ENCODE results near the gene SFT2D3.

Gene SFT2D3

GRCh38 chr2:127664065-127664894 is 37.0 kb upstream of the SFT2D3 start:
- DNase-seq (ENCODE audit: low read depth in 3 of 3), result no peak

- no peak for DNase-seq (ENCODE audit: low read depth in 3 of 3)
These were observed 36.4 kb upstream of the SFT2D3 start for GRCh38 chr2:127664895-127665225.

GRCh38 chr2:127665267-127665893 is 35.9 kb upstream of the SFT2D3 start:
- DNase-seq (ENCODE audit: low read depth in 3 of 3), result no peak

GRCh38 chr2:127669056-127669455 is 32.2 kb upstream of the SFT2D3 start:
- no peak for DNase-seq (ENCODE audit: low read depth in 3 of 3)

- no peak for DNase-seq (ENCODE audit: low read depth in 3 of 3)
These were observed 31.0 kb upstream of the SFT2D3 start for GRCh38 chr2:127670055-127670956.

GRCh38 chr2:127670957-127671290 is 30.4 kb upstream of the SFT2D3 start:
- DNase-seq (ENCODE audit: low read depth in 3 of 3), result no peak

- DNase-seq (ENCODE audit: low read depth in 3 of 3), result no peak
These were observed 29.6 kb upstream of the SFT2D3 start for GRCh38 chr2:127671557-127672302.

- no peak for DNase-seq (ENCODE audit: low read depth in 3 of 3)
These were observed 28.7 kb upstream of the SFT2D3 start for GRCh38 chr2:127672341-127673224.

- DNase-seq (ENCODE audit: low read depth in 3 of 3), result no peak
These were observed 27.8 kb upstream of the SFT2D3 start for GRCh38 chr2:127673291-127674069.

- DNase-seq (ENCODE audit: low read depth in 3 of 3), result no peak
These were observed 26.8 kb upstream of the SFT2D3 start for GRCh38 chr2:127674241-127675209.

- DNase-seq (ENCODE audit: low read depth in 3 of 3), result no peak
These were observed 25.7 kb upstream of the SFT2D3 start, which contains the start of gene LIMS2 for GRCh38 chr2:127675331-127676261. Gene LIMS2, minus strand, starts transcription at chr2:127675530. Its CDS starts 506 bp downstream, at chr2:127675024.

GRCh38 chr2:127676906-127677305 is 24.4 kb upstream of the SFT2D3 start:
- no peak for DNase-seq (ENCODE audit: low read depth in 3 of 3)

- DNase-seq (ENCODE audit: low read depth in 3 of 3), result no peak
These were observed 22.8 kb upstream of the SFT2D3 start for GRCh38 chr2:127678531-127678930.

- no peak for DNase-seq (ENCODE audit: low read depth in 3 of 3)
These were observed 22.3 kb upstream of the SFT2D3 start for GRCh38 chr2:127678991-127679390.

GRCh38 chr2:127679680-127680361 is 21.5 kb upstream of the SFT2D3 start:
- DNase-seq (ENCODE audit: low read depth in 3 of 3), result no peak

- no peak for DNase-seq (ENCODE audit: low read depth in 3 of 3)
These were observed 20.5 kb upstream of the SFT2D3 start for GRCh38 chr2:127680706-127681287.
